HepG2 (cell line): Measurements from ENCODE around the gene IRF3. TPM values are rescaled to one million over a fixed set of nuclear protein-coding genes. Genes with fewer than 3 reads are reported as not detected.

Experiments
- ATAD3A ChIP-seq: sonication (generic); formaldehyde crosslinking; IDR thresholded peaks from 2 replicates; pipeline ENCODE4 v1.4.0; 2020; ENCODE audit warnings: missing genetic modification reagents
- CREB1 ChIP-seq, 2 experiments: fragments of 450-650 bp in 1 of 2; IDR thresholded peaks; 2 replicates each; pipeline ENCODE4 v1.6.1; 2016 to 2017; ENCODE audit warnings: control low read depth in 1 of 2, mild to moderate bottlenecking in 1 of 2, missing compliant biosample characterization in 1 of 2, missing genetic modification characterization in 1 of 2
- FOXA3 ChIP-seq: IDR thresholded peaks from 2 replicates; pipeline ENCODE4 v1.6.1; 2016; ENCODE audit warnings: missing genetic modification reagents, missing compliant biosample characterization
- POLR2A ChIP-seq, 2 experiments: IDR thresholded peaks; 2 replicates each; pipeline ENCODE4 v1.6.1; 2011; ENCODE audit warnings: low read depth in 2 of 2, low read length in 2 of 2, mild to moderate bottlenecking in 1 of 2, moderate library complexity in 1 of 2; ENCODE audit not compliant: insufficient read depth in 1 of 2
- RARG ChIP-seq: sonication (generic); formaldehyde crosslinking; IDR thresholded peaks from 2 replicates; pipeline ENCODE4 v1.4.0; 2020; ENCODE audit warnings: low read depth, mild to moderate bottlenecking, missing genetic modification reagents
- SKI ChIP-seq: fragments of 450-650 bp; IDR thresholded peaks from one replicate; pipeline ENCODE4 v1.6.1; 2018; ENCODE audit warnings: mild to moderate bottlenecking; ENCODE audit not compliant: partially characterized antibody
- SRSF4 ChIP-seq: fragments of 200-400 bp; formaldehyde crosslinking; IDR thresholded peaks from one replicate; pipeline ENCODE4 v1.6.1; 2018; ENCODE audit warnings: mild to moderate bottlenecking, low read depth, low read length, moderate library complexity; ENCODE audit not compliant: poor library complexity, severe bottlenecking
- ZBTB7A ChIP-seq: sonication (generic); formaldehyde crosslinking; IDR thresholded peaks from 2 replicates; pipeline ENCODE4 v1.8.0; 2022; ENCODE audit warnings: mild to moderate bottlenecking, missing genetic modification reagents
- ZIK1 ChIP-seq: sonication (generic); formaldehyde crosslinking; IDR thresholded peaks from 2 replicates; pipeline ENCODE4 v1.5.0; 2020; ENCODE audit warnings: mild to moderate bottlenecking, low read depth, missing genetic modification reagents, borderline replicate concordance
- ZNF446 ChIP-seq: sonication (generic); formaldehyde crosslinking; IDR thresholded peaks from 2 replicates; pipeline ENCODE4 v1.5.0; 2020; ENCODE audit warnings: mild to moderate bottlenecking, missing genetic modification reagents
- ZNF879 ChIP-seq: sonication (generic); formaldehyde crosslinking; IDR thresholded peaks from 2 replicates; pipeline ENCODE4 v1.8.1; 2023; ENCODE audit warnings: missing genetic modification reagents
- ZSCAN30 ChIP-seq: sonication (generic); formaldehyde crosslinking; IDR thresholded peaks from 2 replicates; pipeline ENCODE4 v1.5.0; 2020; ENCODE audit warnings: mild to moderate bottlenecking, missing genetic modification reagents
- polyA plus RNA-seq, 8 experiments: library from polyadenylated mRNA; depleted of rRNA in 3 of 8; stranded (reverse) in 7 of 8; unstranded in 1 of 8; fragments of >200 nt; fragmentation: Illumina TruSeq in 4 of 8; extraction: Trizol in 4 of 8; gene quantifications; 2 replicates each; pipeline versions ENCODE4 v1.2.1 to v1.2.3, GENCODE V29; 2011 to 2016; ENCODE audit warnings: low read depth in 4 of 8, missing spikeins in 1 of 8, mixed read lengths in 1 of 8; ENCODE audit not compliant: insufficient read depth in 1 of 8
- total RNA-seq, 5 experiments: library from RNA; depleted of rRNA; stranded (reverse); fragments of >200 nt; fragmentation: Illumina TruSeq; extraction: Trizol; gene quantifications; 2 replicates each; pipeline ENCODE4 v1.2.3, GENCODE V29; 2016; ENCODE audit warnings: low read depth in 1 of 5
- TF ChIP-seq, protein P1 (sequence below): sonication (generic); formaldehyde crosslinking; IDR thresholded peaks from 2 replicates; pipeline ENCODE4 v1.4.0; 2020; ENCODE audit warnings: missing genetic modification reagents, borderline replicate concordance
- TF ChIP-seq, protein P2 (sequence below): sonication (generic); formaldehyde crosslinking; IDR thresholded peaks from 2 replicates; pipeline ENCODE4 v1.4.0; 2020; ENCODE audit warnings: missing genetic modification reagents
- TF ChIP-seq, protein P3 (sequence below): sonication (generic); formaldehyde crosslinking; IDR thresholded peaks from 2 replicates; pipeline ENCODE4 v1.5.1; 2020; ENCODE audit warnings: missing genetic modification reagents, mild to moderate bottlenecking, borderline replicate concordance
- TF ChIP-seq, protein P4 (sequence below): sonication (generic); formaldehyde crosslinking; IDR thresholded peaks from 2 replicates; pipeline ENCODE4 v1.5.0; 2020; ENCODE audit warnings: mild to moderate bottlenecking, missing genetic modification reagents
- TF ChIP-seq, protein P5 (sequence below): IDR thresholded peaks from 2 replicates; pipeline ENCODE4 v1.6.1; 2016; ENCODE audit warnings: missing biosample characterization, missing genetic modification reagents, low read depth
- TF ChIP-seq, protein P6 (sequence below): sonication (generic); formaldehyde crosslinking; IDR thresholded peaks from 2 replicates; pipeline ENCODE4 v1.8.1; 2023; ENCODE audit warnings: missing genetic modification reagents, inconsistent platforms, borderline replicate concordance
- TF ChIP-seq, protein P7 (sequence below): sonication (generic); formaldehyde crosslinking; IDR thresholded peaks from 2 replicates; pipeline ENCODE4 v1.5.0; 2020; ENCODE audit warnings: mild to moderate bottlenecking, low read depth, missing genetic modification reagents, borderline replicate concordance

Gene IRF3
- total and polyA plus RNA-seq, 2 of the 13 experiments (the other 11 are each of a cell fraction or from before 2014, with no cell fraction given), result 61.9 to 65.5 TPM

DNA sequence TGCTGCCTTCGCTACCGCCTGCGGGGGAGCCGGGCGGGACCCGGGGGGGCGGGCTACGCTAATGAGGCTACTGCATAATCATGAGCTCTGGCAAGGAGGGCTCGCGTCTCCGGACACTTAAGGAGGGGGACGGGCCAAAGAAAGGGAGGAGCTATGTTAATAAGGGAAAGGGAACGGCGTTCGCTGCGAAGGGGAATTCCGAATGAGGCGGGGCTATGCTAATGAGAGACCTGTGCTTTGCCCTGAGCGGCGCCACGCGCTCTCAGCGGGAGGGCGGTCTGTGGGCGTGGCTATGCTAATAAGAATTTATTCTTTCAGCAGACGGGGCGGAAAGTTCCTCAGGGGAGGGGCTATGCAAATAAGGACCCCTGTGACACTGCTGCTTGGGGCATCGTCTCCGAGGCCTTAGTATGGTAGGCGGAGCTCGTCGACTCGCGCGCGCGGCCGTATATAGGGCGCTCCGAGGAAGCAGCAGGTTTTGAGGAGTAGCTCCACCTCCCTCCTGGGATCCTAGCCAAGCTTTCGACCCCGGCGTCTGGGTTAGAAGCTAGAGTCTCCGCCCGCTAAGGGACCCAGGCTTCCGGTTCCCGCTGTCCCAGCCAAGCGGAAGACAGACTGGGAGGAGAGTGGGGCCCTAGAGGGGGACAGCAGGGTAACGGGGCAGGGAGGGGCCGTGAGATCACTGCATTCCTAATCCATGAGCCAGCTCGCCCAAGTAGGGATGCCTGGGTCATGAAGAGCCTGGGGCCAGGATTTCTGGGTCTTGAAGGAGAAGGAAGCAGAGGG, 25.4 kb downstream of the IRF3 start, which contains the start of gene RRAS (continued):
- TF ChIP-seq, protein P1, sequence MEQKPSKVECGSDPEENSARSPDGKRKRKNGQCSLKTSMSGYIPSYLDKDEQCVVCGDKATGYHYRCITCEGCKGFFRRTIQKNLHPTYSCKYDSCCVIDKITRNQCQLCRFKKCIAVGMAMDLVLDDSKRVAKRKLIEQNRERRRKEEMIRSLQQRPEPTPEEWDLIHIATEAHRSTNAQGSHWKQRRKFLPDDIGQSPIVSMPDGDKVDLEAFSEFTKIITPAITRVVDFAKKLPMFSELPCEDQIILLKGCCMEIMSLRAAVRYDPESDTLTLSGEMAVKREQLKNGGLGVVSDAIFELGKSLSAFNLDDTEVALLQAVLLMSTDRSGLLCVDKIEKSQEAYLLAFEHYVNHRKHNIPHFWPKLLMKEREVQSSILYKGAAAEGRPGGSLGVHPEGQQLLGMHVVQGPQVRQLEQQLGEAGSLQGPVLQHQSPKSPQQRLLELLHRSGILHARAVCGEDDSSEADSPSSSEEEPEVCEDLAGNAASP (CRISPR knock-in tag), result peak; percentile 44; the same call in 1 of the 2 replicates
- no peak for TF ChIP-seq ATAD3A (CRISPR knock-in tag)
- TF ChIP-seq FOXA3, result peak; percentile 34; the same call in 1 of the 2 replicates
- TF ChIP-seq SRSF4, result no peak
- TF ChIP-seq RARG (CRISPR knock-in tag), result no peak
- no peak for TF ChIP-seq ZIK1 (CRISPR knock-in tag)
- TF ChIP-seq SKI, result peak; percentile 81
- TF ChIP-seq, protein P2, sequence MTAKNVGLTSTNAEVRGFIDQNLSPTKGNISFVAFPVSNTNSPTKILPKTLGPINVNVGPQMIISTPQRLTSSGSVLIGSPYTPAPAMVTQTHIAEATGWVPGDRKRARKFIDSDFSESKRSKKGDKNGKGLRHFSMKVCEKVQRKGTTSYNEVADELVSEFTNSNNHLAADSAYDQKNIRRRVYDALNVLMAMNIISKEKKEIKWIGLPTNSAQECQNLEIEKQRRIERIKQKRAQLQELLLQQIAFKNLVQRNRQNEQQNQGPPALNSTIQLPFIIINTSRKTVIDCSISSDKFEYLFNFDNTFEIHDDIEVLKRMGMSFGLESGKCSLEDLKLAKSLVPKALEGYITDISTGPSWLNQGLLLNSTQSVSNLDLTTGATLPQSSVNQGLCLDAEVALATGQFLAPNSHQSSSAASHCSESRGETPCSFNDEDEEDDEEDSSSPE (CRISPR knock-in tag), result peak; percentile 58
- peak in 1 of 2 experiments; percentile 76; a peak in 3 of 4 replicates for TF ChIP-seq POLR2A (IDR thresholded peaks at IDR 0.05; ENCODE audit: insufficient read depth in 1 of 2, low read depth in 2 of 2, low read length in 2 of 2)
- TF ChIP-seq, protein P3, sequence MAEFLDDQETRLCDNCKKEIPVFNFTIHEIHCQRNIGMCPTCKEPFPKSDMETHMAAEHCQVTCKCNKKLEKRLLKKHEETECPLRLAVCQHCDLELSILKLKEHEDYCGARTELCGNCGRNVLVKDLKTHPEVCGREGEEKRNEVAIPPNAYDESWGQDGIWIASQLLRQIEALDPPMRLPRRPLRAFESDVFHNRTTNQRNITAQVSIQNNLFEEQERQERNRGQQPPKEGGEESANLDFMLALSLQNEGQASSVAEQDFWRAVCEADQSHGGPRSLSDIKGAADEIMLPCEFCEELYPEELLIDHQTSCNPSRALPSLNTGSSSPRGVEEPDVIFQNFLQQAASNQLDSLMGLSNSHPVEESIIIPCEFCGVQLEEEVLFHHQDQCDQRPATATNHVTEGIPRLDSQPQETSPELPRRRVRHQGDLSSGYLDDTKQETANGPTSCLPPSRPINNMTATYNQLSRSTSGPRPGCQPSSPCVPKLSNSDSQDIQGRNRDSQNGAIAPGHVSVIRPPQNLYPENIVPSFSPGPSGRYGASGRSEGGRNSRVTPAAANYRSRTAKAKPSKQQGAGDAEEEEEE, result no peak
- 0 out of 2 replicates have a peak, but pooled peaks have one; percentile 58 for TF ChIP-seq ZSCAN30 (CRISPR knock-in tag)
- peak; percentile 55; the same call in 1 of the 2 replicates for TF ChIP-seq CREB1 (IDR thresholded peaks at IDR 0.05)
- peak; percentile 87 for TF ChIP-seq CREB1 (CRISPR knock-in tag; IDR thresholded peaks at IDR 0.05)
- TF ChIP-seq ZBTB7A (CRISPR knock-in tag), result no peak
- TF ChIP-seq, protein P4, sequence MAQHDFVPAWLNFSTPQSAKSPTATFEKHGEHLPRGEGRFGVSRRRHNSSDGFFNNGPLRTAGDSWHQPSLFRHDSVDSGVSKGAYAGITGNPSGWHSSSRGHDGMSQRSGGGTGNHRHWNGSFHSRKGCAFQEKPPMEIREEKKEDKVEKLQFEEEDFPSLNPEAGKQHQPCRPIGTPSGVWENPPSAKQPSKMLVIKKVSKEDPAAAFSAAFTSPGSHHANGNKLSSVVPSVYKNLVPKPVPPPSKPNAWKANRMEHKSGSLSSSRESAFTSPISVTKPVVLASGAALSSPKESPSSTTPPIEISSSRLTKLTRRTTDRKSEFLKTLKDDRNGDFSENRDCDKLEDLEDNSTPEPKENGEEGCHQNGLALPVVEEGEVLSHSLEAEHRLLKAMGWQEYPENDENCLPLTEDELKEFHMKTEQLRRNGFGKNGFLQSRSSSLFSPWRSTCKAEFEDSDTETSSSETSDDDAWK (CRISPR knock-in tag), result no peak
- no peak for TF ChIP-seq ZNF879
- TF ChIP-seq, protein P5, sequence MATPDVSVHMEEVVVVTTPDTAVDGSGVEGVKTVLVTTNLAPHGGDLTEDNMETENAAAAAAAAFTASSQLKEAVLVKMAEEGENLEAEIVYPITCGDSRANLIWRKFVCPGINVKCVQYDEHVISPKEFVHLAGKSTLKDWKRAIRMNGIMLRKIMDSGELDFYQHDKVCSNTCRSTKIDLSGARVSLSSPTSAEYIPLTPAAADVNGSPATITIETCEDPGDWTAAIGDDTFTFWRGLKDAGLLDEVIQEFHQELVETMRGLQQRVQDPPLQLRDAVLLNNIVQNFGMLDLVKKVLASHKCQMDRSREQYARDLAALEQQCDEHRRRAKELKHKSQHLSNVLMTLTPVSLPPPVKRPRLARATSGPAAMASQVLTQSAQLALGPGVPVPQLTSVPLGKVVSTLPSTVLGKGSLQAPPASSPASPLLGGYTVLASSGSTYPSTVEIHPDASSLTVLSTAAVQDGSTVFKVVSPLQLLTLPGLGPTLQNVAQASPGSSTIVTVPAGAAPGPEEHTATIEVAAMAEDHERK (CRISPR knock-in tag), result no peak
- TF ChIP-seq ZNF446 (CRISPR knock-in tag), result no peak
- TF ChIP-seq, protein P6, sequence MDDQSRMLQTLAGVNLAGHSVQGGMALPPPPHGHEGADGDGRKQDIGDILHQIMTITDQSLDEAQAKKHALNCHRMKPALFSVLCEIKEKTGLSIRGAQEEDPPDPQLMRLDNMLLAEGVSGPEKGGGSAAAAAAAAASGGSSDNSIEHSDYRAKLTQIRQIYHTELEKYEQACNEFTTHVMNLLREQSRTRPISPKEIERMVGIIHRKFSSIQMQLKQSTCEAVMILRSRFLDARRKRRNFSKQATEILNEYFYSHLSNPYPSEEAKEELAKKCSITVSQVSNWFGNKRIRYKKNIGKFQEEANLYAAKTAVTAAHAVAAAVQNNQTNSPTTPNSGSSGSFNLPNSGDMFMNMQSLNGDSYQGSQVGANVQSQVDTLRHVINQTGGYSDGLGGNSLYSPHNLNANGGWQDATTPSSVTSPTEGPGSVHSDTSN (CRISPR knock-in tag), result no peak
- TF ChIP-seq, protein P7, sequence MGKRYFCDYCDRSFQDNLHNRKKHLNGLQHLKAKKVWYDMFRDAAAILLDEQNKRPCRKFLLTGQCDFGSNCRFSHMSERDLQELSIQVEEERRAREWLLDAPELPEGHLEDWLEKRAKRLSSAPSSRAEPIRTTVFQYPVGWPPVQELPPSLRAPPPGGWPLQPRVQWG (CRISPR knock-in tag), result no peak
